Neural cell (in vitro differentiated cells): ENCODE data around the gene CFI. TPM values are rescaled to one million over a fixed set of nuclear protein-coding genes. Genes with fewer than 3 reads are reported as not detected.

Experiments
- H2AFZ ChIP-seq: fragments of 200-600, 300-800 bp; sonication (generic), shearing (Covaris generic); 2 replicates; pipeline ENCODE4 v1.6.0; 2014; ENCODE audit warnings: low read depth, mild to moderate bottlenecking, antibody characterized with exemption, low read length, moderate library complexity
- H3F3A ChIP-seq: fragments of 200-600 bp; shearing (Covaris generic); 2 replicates; pipeline ENCODE4 v1.6.1; 2016; ENCODE audit warnings: mild to moderate bottlenecking, moderate library complexity, mixed read lengths, antibody characterized with exemption, low read length; ENCODE audit not compliant: insufficient read depth, poor library complexity, severe bottlenecking
- H3K27ac ChIP-seq: fragments of 200-600, 300-800 bp; sonication (generic), shearing (Covaris generic); 2 replicates; pipeline ENCODE4 v1.5.1; 2014; ENCODE audit warnings: mild to moderate bottlenecking, low read length, moderate library complexity
- H3K27me3 ChIP-seq: fragments of 300-800, 200-600 bp; sonication (generic), shearing (Covaris generic); 2 replicates; pipeline ENCODE4 v1.6.0; 2014; ENCODE audit warnings: mild to moderate bottlenecking, low read depth, low read length, moderate library complexity; ENCODE audit not compliant: insufficient read depth
- H3K36me3 ChIP-seq: fragments of 300-800, 200-600 bp; sonication (generic), shearing (Covaris generic); 2 replicates; pipeline ENCODE4 v1.5.1; 2014; ENCODE audit warnings: mild to moderate bottlenecking, antibody characterized with exemption, low read length, moderate library complexity; ENCODE audit not compliant: insufficient read depth
- H3K4me2 ChIP-seq: fragments of 300-800, 200-600 bp; sonication (generic), shearing (Covaris generic); 2 replicates; pipeline ENCODE4 v1.6.0; 2014; ENCODE audit warnings: mild to moderate bottlenecking, low read length
- H3K4me3 ChIP-seq: fragments of 300-800, 200-600 bp; sonication (generic), shearing (Covaris generic); 2 replicates; pipeline ENCODE4 v1.5.1; 2014; ENCODE audit warnings: mild to moderate bottlenecking, low read length, moderate library complexity
- H3K79me2 ChIP-seq: fragments of 200-600 bp; shearing (Covaris generic); replicated peaks from 2 replicates; pipeline ENCODE4 v1.6.0; 2014; ENCODE audit warnings: mild to moderate bottlenecking, low read length, moderate library complexity; ENCODE audit not compliant: insufficient read depth
- H3K9ac ChIP-seq: fragments of 300-800, 200-600 bp; sonication (generic), shearing (Covaris generic); 2 replicates; pipeline ENCODE4 v1.6.1; 2016; ENCODE audit warnings: mild to moderate bottlenecking, low read length, mixed read lengths
- H3K9me2 ChIP-seq: fragments of 200-600 bp; shearing (Covaris generic); 2 replicates; pipeline ENCODE4 v1.6.1; 2016; ENCODE audit warnings: mild to moderate bottlenecking, low read length, mixed read lengths; ENCODE audit not compliant: insufficient read depth
- H3K9me3 ChIP-seq: fragments of 200-600, 300-800 bp; sonication (generic), shearing (Covaris generic); 2 replicates; pipeline ENCODE4 v1.6.1; 2016; ENCODE audit warnings: mild to moderate bottlenecking, mixed run types, low read length, moderate library complexity, mixed read lengths
- H4K20me1 ChIP-seq: fragments of 200-600 bp; shearing (Covaris generic); 2 replicates; pipeline ENCODE4 v1.6.1; 2016; ENCODE audit warnings: mild to moderate bottlenecking, mixed run types; ENCODE audit not compliant: insufficient read depth
- CTCF ChIP-seq: fragments of 450-650 bp; IDR thresholded peaks from 2 replicates; pipeline ENCODE4 v1.5.1; 2014; ENCODE audit warnings: antibody characterized with exemption, mild to moderate bottlenecking, moderate library complexity; ENCODE audit not compliant: poor library complexity, severe bottlenecking
- EP300 ChIP-seq: fragments of 450-650 bp; conservative IDR thresholded peaks from 2 replicates; pipeline ENCODE4 v1.6.1; 2014; ENCODE audit warnings: antibody characterized with exemption, mild to moderate bottlenecking, moderate library complexity; ENCODE audit not compliant: poor library complexity, severe bottlenecking
- EZH2 ChIP-seq: fragments of 200-600, 300-800 bp; shearing (Covaris generic), sonication (generic); IDR thresholded peaks from 2 replicates; pipeline ENCODE4 v1.6.1; 2014; ENCODE audit warnings: antibody characterized with exemption, low read length, borderline replicate concordance, mild to moderate bottlenecking; ENCODE audit not compliant: insufficient read depth, poor library complexity, severe bottlenecking
- MXI1 ChIP-seq: fragments of 450-650 bp; conservative IDR thresholded peaks from 2 replicates; pipeline ENCODE4 v1.6.1; 2014; ENCODE audit warnings: antibody characterized with exemption, mild to moderate bottlenecking; ENCODE audit not compliant: poor library complexity, severe bottlenecking
- POLR2AphosphoS5 ChIP-seq: IDR thresholded peaks from 2 replicates; pipeline ENCODE4 v1.6.1; 2012
- RAD21 ChIP-seq: fragments of 450-650 bp; conservative IDR thresholded peaks from 2 replicates; pipeline ENCODE4 v1.6.1; 2014; ENCODE audit warnings: antibody characterized with exemption, mild to moderate bottlenecking, moderate library complexity
- REST ChIP-seq: IDR thresholded peaks from 2 replicates; pipeline ENCODE4 v1.6.1; 2012; ENCODE audit warnings: borderline replicate concordance
- SMC3 ChIP-seq: fragments of 450-650 bp; conservative IDR thresholded peaks from 2 replicates; pipeline ENCODE4 v1.6.1; 2014; ENCODE audit warnings: antibody characterized with exemption, mild to moderate bottlenecking, moderate library complexity; ENCODE audit not compliant: poor library complexity
- TAF1 ChIP-seq: IDR thresholded peaks from 2 replicates; pipeline ENCODE4 v1.6.1; 2012; ENCODE audit warnings: low read depth
- polyA plus RNA-seq: library from polyadenylated mRNA; depleted of rRNA; stranded (reverse); fragments of >200 nt; gene quantifications from 2 replicates; pipeline ENCODE4 v1.2.3, GENCODE V29; 2014

CFI gene
- polyA plus RNA-seq, 1 donor from 2014 or later, result not detected

GRCh38 chr4:109749388-109750082 is 52.3 kb downstream of the CFI start:
- Histone ChIP-seq H3F3A (no peaks in the 10 kb centered on the region), H3K4me3 (no peak overlapping the region), H4K20me1 (no peaks in the 10 kb centered on the region), H3K36me3 (no peaks in the 10 kb centered on the region), H3K9me2 (no peaks in the 10 kb centered on the region), H3K27ac (no peak overlapping the region), H3K79me2 (no peaks in the 10 kb centered on the region), H2AFZ (no peak overlapping the region), H3K9ac (no peak overlapping the region), H3K4me2 (no peak overlapping the region), H3K9me3 (no peaks in the 10 kb centered on the region), H3K27me3 (no peaks in the 10 kb centered on the region)
- TF ChIP-seq POLR2AphosphoS5 (no peak), EP300 (no peak), EZH2 (no peak), RAD21 (no peak), TAF1 (no peak), CTCF (no peak), SMC3 (no peak), REST (no peak), MXI1 (no peak)

GRCh38 chr4:109748114-109748513 is 53.7 kb downstream of the CFI start:
- Histone ChIP-seq H3K36me3 (no peaks in the 10 kb centered on the region), H3K9ac (no peak overlapping the region), H3K9me3 (no peaks in the 10 kb centered on the region), H3K4me2 (no peak overlapping the region), H3K9me2 (no peaks in the 10 kb centered on the region), H3K4me3 (no peak overlapping the region), H3F3A (no peaks in the 10 kb centered on the region), H2AFZ (no peak overlapping the region), H3K79me2 (no peaks in the 10 kb centered on the region), H3K27ac (no peak overlapping the region), H3K27me3 (no peaks in the 10 kb centered on the region), H4K20me1 (no peaks in the 10 kb centered on the region)
- TF ChIP-seq RAD21 (no peak), CTCF (no peak), SMC3 (no peak), MXI1 (no peak), TAF1 (no peak), EP300 (no peak), EZH2 (no peak)
